Stimulated activated CD4-positive, alpha-beta T cell treated with anti-CD3 and anti-CD28 coated beads, Interleukin-12 subunit alpha, Interleukin-12 subunit beta, amount 100 ng/mL, for 24 hours (primary cell): ENCODE data around the gene ATP9B.

ENCODE experiments used
- DNase-seq, 2 experiments: peaks; one replicate each; pipeline ENCODE4 v3.0.0-alpha.2; 2020; ENCODE audit warnings: low read depth in 2 of 2

Gene ATP9B

DNA sequence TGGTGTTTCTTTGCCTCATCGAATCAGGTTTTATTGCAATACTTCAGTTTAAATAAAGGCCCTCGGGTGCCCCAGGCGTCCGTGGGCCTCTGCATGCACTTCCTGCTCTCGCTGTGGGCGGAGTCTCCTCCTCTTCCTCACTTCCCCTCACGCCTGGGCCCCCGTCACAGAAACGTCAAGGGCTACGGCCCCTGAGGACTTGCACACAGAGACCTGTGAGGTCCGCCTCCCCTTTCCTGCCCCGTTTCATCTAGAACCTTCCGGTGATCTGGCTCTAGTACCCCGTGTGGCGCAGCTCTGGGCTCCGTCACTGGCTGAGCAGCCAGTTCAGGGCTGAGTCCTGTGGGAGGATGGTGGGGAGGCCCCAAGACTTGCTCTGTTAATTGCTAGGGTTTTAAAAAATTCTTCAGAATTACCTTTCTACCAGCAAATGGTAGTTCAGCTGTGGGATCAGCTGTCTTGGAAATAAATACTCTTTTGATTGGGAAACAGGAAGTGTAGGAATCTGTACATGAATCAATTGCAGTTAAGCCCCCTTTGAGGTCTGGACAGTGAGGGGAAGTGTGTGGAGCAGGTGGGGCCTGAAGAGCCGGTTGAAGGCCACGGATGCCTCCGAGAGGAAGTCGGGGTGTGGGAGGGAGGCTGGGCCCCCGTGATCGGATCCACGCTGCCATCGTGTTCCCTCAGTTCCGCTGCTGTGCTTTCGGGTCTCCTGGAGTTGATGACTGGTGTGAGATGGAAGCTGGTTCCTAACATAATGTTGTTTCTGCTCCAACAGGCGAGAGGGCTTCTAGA, 336.8 kb downstream of the ATP9B start:
- peak; percentile 66 to 82 for DNase-seq

DNA sequence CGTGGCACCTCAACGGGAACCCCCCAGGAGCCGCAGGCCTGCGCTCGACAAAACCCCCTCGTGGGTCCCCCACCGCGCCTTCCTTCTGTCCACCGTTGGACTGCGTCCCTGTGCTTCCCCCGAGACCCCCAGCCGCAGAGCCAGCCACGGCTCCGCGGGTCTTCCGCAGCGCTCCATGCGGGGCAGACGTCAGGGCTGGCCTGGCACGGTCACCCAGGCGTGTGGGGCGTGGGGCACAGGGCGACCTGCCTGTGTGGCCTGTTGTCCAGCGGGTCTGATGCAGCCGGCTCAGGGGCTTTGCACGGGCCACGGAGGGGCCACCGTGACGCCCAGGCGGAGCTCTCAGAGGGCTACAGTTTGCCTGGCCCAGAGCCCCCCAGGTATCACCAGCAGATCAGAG, 337.5 kb downstream of the ATP9B start:
- no peak for DNase-seq

DNA sequence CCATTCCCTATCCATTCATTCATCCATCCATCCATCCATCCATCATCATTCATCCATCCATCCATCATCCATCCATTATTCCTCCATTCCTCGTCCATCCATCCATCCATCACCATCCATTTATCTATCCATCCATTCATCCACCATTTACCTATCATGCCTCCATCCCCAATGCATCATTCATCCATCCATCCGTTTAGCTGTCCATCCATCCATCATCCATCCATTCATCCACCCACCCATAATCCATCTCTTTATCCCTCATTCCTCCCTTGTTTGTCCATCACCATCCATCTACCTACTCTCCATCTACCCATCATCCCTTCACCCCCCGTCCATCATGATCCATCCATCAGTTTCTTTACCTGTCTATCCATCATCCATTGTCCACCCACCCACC, 340.1 kb downstream of the ATP9B start:
- no peak for DNase-seq

DNA sequence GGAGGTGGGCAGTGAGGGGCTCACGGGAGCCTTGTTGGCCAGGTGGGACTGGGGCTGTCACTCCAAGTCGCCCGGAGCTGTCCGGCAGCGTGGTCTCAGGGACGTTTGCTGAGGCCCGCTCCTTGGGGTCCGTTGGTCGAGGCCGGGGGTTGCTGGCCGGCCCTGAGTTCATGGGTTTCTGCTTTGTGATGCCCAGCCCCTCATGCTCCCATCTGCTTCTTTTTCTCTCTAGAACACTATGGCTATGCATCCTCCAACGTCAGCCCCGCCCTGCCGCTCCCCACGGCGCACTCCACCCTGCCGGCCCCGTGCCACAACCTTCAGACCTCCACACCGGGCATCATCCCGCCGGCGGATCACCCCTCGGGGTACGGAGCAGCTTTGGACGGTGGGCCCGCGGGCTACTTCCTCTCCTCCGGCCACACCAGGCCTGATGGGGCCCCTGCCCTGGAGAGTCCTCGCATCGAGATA, 341.0 kb downstream of the ATP9B start:
- DNase-seq, result no peak

DNA sequence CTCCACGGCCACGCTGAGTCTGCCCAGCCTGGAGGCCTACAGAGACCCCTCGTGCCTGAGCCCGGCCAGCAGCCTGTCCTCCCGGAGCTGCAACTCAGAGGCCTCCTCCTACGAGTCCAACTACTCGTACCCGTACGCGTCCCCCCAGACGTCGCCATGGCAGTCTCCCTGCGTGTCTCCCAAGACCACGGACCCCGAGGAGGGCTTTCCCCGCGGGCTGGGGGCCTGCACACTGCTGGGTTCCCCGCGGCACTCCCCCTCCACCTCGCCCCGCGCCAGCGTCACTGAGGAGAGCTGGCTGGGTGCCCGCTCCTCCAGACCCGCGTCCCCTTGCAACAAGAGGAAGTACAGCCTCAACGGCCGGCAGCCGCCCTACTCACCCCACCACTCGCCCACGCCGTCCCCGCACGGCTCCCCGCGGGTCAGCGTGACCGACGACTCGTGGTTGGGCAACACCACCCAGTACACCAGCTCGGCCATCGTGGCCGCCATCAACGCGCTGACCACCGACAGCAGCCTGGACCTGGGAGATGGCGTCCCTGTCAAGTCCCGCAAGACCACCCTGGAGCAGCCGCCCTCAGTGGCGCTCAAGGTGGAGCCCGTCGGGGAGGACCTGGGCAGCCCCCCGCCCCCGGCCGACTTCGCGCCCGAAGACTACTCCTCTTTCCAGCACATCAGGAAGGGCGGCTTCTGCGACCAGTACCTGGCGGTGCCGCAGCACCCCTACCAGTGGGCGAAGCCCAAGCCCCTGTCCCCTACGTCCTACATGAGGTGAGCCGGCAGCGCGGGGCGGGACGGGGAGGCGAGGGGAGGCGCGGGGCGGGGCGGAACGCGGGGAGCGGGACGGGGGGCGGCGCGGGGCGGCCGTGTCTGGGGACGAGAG, 341.8 kb downstream of the ATP9B start:
- DNase-seq, result no peak

DNA sequence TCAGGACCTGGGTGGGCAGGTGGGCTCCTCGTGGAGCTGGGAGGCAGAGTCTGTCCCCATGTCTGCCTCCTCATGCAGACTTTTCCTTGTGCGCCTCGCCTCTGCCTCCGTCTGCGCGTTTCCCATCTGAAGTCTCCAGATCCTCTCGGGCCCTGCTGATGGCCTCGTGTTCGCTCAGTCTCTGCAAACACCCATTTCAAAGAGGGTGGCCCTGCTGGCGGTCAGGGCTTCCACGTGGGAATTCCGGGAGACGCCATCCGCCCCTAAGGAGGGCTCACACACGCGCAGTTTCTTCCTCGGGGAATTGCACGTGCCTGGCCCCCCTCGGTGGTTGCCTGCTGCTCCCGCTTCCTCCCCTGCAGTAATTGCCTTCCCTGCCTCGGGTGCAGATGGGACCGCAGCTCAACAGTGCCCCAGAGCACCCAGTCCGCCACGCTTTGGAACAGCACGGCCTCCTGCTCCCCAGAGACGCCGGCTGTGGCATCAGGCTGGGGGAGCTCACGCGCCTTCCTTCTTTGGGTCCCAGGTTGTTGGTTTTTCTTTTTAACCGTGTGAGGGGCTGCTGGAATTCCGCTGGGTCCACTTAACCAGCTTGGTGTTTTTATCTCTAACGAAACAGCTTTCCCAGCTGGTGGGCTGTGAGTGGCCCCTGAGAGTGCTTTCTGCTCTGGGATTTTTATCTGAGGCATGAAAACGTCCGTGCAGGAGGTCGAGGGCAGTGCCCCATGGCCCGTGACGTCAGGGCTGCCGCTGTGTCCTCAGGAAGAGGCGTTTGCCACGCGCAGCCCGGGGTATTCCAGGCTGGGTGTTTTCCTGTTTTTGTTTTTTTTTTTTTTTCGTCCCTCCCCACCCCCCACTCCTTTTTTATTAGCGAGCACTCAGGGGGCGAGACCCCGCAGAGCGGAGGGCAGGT, 342.7 kb downstream of the ATP9B start:
- no peak for DNase-seq

DNA sequence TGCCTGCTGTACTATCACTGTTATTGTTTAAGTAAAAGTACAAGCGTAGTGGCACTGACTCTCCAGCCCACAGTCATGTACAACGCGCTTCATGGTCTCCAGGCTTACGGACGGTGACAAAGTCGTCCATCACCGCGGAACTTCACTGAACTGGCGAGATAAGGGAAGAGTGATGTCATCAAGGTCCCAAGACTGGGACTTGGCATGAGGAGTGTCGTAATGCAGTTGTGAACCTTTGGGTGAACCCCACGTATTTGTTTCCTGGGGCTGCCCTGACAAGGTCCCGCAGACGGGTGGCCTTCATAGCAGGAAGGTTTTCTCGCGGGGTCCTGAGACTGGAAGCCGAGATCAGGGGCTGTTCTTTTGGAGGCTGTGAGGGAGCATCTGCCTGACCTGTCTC, 343.8 kb downstream of the ATP9B start:
- DNase-seq, result no peak

DNA sequence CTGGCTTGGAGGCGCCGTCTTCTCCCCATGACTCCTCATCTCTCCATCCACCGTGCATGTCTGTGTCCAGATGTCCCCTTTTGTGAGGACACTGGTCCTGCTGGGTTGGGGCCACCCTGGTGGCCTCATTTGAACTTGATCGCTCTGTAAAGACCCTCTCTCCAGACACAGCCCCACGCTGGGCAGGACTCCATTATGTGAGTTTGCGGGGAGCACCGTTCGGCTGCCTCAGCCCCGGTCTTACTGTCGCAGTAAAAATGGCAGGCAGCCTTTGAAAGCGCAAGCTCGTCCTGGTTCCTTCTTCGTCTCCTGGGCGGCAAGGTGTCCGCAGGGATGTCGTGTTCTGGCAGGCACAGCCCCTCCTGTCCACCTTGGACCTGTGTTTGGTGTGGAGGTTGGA, 344.2 kb downstream of the ATP9B start:
- DNase-seq, result no peak

DNA sequence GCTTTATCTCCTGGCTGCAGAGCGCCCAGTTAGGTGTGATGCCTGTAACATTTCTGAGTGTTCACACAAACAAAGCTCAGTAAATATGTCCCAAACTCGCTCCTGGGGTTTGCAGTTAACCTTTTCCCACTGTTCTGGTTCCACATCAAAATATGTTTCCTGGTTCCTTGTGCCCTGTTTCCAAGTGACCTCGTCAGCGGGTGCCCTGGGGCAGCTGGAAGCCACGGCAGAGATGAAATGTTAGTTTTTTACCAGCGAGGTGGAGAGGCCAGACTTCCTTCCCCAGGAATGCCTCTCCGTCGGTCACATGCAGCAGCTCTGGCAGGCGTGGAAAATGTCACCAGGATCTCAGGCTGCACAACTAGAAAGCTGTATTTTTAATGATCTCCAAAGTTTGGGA, 344.7 kb downstream of the ATP9B start:
- no peak for DNase-seq

DNA sequence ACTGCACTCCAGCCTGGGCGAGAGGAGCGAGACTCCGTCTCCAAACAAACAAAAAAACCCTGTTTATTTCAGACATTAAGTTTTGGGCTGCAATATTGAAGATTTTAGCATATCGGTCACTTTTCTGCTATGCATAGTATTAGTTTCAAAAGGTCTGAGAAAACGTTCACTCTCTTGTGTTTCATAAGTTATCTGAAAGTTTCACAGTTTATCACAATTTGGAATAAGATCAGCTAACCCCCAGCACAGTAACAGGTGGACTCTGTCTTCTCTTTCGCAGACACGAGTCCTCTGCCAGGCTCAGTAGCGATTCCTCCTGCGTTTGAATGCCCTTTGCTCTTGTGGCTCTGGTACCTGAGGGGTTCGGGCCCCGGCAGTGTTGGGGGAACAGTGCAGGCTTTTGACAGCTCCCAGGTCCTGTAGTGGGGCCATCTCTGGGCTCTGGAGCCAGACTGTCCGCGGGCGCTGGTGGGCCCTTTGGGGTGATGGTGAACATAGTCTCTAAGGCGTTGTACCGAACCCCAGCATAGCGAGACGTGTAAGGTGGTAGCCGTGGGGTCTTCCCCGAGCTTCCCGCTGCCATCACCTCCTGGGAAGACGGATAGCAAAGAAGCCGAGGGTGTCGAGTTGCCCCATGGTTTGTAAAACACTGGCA, 347.0 kb downstream of the ATP9B start:
- no peak for DNase-seq

DNA sequence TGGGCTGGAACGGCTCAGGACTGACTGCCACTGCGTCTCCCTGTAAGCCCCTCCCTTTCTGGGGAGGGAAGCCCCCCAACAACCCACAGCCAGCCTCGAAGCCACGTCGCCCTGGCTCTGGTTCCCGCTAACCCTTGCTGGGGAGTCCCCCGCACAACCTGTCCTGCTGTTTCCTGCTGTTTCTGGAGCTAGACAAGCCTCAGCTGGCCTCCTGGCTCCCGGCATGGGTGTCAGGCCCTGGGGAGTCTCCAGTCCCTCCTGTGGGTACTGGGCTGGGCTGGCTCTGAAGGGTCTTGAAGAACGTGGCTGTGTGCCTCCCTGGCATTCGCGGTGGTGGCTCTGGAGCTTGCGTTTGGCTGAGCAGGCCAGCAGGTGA, 347.5 kb downstream of the ATP9B start:
- DNase-seq, result no peak

DNA sequence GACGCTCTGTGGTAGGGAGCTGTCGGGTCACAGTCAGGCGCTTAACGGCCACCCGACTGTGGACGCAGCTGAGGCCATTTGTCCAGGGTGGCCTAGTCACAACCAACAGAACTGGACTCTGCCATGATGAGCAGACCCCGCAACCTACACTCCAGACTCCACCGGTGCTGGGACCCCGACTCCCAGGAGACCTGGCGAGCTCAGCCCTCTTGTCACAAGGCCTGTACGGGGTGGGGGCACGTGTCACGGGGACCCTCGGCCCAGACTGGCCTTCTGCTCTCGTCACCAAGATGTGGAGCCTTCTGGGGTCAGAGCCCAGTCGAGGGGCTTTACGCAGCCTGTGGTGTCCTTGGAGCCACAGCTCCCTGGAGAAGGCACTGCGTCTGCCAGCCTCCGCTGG, 349.0 kb downstream of the ATP9B start:
- DNase-seq, result no peak

DNA sequence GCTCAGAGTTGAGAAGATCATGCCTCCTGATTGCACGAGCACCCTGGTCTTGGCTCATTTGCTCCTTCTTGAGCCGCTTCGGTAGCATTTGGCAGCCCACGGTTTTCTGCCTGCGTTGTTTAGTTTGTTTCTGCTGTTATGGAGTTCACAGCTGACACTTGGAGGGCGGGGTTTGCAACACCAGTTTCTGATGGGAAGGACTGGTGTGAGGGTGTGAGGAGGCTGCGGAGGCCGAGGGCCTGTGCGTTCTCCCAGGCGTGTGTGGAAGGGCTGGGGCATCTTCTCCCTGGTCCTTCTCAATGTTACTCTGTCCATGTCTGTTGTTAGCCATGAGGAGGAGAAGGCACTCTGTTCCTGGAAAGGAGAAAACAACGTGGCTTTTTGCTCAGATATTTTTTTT, 349.4 kb downstream of the ATP9B start:
- DNase-seq, result no peak

DNA sequence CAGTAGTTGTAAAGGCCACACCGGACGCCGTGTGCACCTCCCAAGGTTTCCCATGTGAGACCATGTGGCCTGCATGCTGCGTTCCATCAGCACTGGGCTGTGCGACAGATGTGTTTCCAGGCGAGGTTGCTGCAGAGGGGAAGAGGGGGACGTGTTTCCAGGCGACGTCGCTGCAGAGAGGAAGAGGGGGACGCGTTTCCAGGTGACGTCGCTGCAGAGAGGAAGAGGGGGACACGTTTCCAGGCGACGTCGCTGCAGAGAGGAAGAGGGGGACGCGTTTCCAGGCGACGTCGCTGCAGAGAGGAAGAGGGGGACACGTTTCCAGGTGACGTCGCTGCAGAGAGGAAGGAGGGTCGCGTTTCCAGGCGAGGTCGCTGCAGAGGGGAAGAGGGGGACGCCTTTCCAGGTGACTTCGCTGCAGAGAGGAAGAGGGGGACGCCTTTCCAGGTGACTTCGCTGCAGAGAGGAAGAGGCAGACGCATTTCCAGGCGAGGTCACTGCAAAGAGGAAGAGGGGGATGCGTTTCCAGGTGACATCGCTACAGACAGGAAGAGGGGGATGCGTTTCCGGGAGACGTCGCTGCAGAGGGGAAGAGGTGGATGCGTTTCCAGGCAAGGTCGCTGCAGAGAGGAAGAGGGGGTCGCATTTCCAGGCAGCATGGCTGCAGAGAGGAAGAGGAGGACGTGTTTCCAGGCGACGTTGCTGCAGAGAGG, 351.0 kb downstream of the ATP9B start:
- no peak for DNase-seq

DNA sequence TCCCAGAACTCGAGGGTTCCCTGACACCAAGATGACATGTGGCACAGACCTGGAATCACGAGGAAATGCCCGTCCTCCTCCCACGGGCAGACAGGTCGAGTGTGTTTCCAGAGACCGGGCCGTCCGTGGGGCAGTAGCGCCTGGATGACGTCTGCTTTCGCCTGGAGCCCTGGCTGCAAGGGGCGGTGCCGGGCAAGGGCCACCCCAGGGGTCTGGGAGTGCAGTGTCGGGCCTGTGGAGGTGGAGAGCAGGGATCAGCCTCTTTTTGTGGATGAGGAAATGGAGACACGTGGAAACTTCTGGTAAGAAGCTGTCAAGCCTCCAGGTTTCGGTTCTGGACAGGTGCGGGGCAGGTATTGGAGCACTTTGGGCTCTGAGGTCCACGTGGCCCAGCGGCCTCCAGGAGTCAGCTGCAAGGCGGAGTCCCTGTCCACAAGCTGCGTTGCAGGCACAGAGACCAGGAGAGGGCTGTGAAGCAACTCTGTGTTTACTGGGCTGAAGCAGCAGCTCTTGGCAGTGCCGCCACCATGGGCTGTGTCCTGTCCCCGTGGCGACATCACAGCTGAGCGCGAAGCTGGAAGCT, 352.2 kb downstream of the ATP9B start:
- DNase-seq, result no peak

DNA sequence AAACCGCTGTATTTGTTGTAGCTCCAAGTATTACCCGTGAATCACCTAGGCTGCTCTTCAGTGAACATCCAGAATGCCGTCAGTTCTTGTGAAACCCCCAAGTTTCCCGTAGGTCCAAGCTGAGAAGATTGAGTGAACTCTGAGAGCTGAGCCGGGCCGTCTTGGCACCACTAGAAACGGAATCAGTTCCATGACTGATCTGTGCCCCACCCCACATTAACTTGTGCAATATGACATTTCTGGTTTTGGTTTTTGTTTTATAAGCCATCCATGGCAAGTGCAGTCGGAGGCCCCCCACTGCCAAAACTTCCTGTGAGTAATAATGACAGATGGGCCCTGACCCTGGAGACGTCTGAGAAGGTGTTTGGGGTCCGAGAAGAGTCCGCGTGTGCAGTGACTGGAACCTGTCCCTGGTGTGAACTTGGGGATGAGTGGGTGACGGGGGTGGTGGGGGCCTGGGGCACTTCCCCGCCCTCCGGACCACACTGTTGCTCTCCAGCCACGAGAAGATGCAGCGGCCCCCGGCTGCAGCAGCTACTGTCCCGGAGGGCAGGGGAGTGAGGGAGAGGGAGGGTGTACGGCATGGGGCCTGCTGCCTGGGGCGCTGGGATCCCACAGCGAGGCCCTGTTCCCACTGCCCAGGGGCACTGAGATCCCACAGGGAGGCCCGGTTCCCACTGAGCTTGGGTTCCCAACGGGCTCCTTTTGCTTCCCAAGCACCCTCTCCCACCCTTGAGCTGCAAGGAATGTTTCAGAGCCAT, 353.0 kb downstream of the ATP9B start:
- no peak for DNase-seq

DNA sequence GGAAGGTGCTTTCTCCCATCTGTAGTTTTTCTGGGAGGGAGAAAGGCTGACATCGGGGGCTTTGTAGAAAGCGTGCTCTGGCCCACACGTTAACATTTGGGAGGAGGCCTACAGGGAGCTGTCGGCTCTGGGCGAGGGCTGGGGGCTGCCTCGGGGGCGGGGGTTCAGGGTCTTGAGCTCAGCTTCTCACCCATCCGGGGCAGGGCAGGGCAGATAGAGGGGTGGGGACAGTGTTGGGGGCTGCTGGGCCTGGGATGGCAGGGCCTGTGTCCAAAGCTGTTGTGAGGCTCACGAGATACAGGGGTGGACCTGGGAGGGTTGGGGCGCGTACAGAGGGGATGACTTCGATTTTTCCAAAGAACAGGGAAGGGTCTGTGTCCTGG, 353.6 kb downstream of the ATP9B start:
- DNase-seq, result no peak

DNA sequence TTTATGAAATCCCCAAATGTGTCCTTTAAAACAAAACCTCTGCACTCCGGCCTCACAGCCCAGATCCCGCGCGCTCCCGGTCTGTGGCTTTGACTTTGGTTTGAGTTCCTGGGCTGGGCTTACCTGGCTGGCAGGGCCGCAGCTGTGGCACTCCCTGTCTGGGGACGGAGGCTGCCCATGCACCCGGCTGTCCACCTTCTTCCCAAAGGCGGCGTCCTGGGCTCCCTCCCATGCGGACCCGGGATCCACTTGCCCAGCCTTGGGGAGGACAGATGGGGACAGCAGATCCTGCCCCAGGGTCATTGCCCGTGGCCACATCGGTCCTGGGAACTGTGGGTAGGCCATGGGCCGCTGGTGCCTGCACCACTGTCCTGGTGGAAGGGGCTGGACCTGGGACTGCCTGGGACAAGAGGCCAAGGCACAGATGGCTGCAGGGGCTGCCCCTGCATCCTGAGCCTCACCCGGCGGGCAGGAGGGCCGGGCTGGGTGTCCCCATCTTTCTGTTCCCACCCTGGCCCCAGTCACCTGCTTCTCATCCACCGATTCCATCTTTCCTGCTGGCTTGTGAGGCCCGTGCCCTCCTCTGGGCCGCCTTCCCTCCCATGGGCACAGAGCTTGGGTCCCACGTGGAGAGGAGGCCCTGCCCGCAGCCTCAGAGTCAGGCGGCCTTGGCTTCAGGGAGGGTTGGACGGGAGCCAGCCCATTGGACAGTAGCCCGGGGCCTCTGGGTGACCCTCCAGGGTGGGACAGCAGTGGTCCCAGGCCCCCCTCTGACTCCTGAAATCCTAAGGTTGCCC, 354.2 kb downstream of the ATP9B start:
- DNase-seq, result no peak

DNA sequence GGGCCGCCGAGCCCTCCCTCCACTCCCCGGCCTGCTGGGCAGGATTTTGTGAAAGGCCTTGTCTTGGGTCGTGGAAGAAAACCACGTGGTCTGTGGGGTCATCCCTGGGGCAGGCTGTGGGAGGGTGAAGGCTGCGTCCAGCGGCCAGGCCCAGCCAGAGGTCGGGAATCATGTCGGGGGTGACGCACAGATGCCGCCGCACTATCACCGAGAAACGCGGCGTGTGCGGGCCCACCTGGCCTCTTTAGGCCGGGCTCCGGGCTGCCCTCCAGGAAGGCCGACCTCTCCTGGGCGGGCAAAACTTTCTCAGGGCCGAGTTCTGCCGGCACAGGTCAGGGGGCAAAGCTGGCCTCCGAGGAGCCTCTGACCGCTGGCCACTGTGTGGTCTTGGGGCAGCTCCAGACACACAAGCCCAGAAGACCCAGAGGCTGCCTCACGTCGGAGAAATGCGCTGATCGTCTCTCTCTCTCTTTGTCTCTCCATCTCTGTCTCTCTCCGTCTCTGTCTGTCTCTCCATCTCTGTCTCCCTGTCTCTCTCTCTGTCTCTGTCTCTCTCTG, 354.9 kb downstream of the ATP9B start:
- DNase-seq, result no peak
